SK-N-SH (cell line): ENCODE measurements around the gene CHSY3. TPM values are rescaled to one million over a fixed set of nuclear protein-coding genes. Genes with fewer than 3 reads are reported as not detected.

Experiments
- CTCF ChIA-PET: fragments of 300-600, 350-600 bp; formaldehyde crosslinking; extraction: SDS; loops from one replicate; lab custom pipeline; 2021; lab: Yijun Ruan, JAX
- POLR2A ChIA-PET: fragments of 350-600 bp; sonication (Branson Sonifier 250); formaldehyde crosslinking; extraction: SDS; loops from one replicate; lab custom pipeline; 2020; ENCODE audit warnings: antibody characterized with exemption, inconsistent platforms; lab: Yijun Ruan, JAX
- DNase-seq: peaks from one replicate; pipeline ENCODE4 v3.0.0; 2012
- H2AFZ ChIP-seq: fragments of 200-600 bp; sonication (generic); 2 replicates; pipeline ENCODE4 v1.8.1; 2016; ENCODE audit warnings: antibody characterized with exemption, mild to moderate bottlenecking, low read depth
- H3F3A ChIP-seq: fragments of 200-600 bp; sonication (generic); replicated peaks from 2 replicates; pipeline ENCODE3; 2016; ENCODE audit warnings: antibody characterized with exemption, mild to moderate bottlenecking; ENCODE audit not compliant: insufficient read depth
- H3K27ac ChIP-seq, 2 experiments: fragments of 200-500 bp in 1 of 2; fragments of 200-600 bp in 1 of 2; sonication (Bioruptor generic) in 1 of 2; sonication (generic), shearing (Covaris generic) in 1 of 2; 2 replicates each; pipeline versions ENCODE4 v1.5.1 to v1.6.1; 2014 to 2016; ENCODE audit warnings: low read depth in 2 of 2, inconsistent platforms in 1 of 2, low read length in 1 of 2, mild to moderate bottlenecking in 1 of 2, mixed read lengths in 1 of 2
- H3K27me3 ChIP-seq: fragments of 200-600 bp; sonication (generic), shearing (Covaris generic); 2 replicates; pipeline ENCODE4 v1.6.1; 2016; ENCODE audit warnings: mixed run types; ENCODE audit not compliant: insufficient read depth
- H3K36me3 ChIP-seq, 2 experiments: fragments of 200-500 bp in 1 of 2; fragments of 200-600 bp in 1 of 2; sonication (Bioruptor generic) in 1 of 2; sonication (generic) in 1 of 2; replicated peaks in 1 of 2; 2 replicates each; pipeline versions ENCODE3 to v1.5.1; 2014 to 2016; ENCODE audit warnings: low read length in 1 of 2, mild to moderate bottlenecking in 1 of 2; ENCODE audit not compliant: insufficient read depth in 2 of 2, control insufficient read depth in 1 of 2
- H3K4me1 ChIP-seq, 2 experiments: fragments of 200-500 bp in 1 of 2; fragments of 200-600 bp in 1 of 2; sonication (Bioruptor generic) in 1 of 2; sonication (generic), shearing (Covaris generic) in 1 of 2; 2 replicates each; pipeline versions ENCODE4 v1.5.1 to v1.6.1; 2014 to 2016; ENCODE audit warnings: low read depth in 1 of 2, low read length in 1 of 2, mixed run types in 1 of 2; ENCODE audit not compliant: insufficient read depth in 2 of 2, control insufficient read depth in 1 of 2
- H3K4me2 ChIP-seq: fragments of 200-600 bp; sonication (generic), shearing (Covaris generic); 2 replicates; pipeline ENCODE4 v1.6.1; 2017; ENCODE audit warnings: mixed run types
- H3K4me3 ChIP-seq, 2 experiments: fragments of 200-500 bp in 1 of 2; fragments of 200-600 bp in 1 of 2; sonication (Bioruptor generic) in 1 of 2; sonication (generic), shearing (Covaris generic) in 1 of 2; 2 replicates each; pipeline versions ENCODE4 v1.5.1 to v1.8.1; 2014 to 2016; ENCODE audit warnings: low read depth in 2 of 2, inconsistent platforms in 1 of 2, low read length in 1 of 2, mild to moderate bottlenecking in 1 of 2, mixed read lengths in 1 of 2, moderate library complexity in 1 of 2
- H3K79me2 ChIP-seq: fragments of 200-600 bp; sonication (generic); 2 replicates; pipeline ENCODE4 v1.8.1; 2017; ENCODE audit warnings: mild to moderate bottlenecking; ENCODE audit not compliant: insufficient read depth
- H3K9ac ChIP-seq: fragments of 200-600 bp; sonication (generic); 2 replicates; pipeline ENCODE4 v1.6.1; 2017; ENCODE audit warnings: mixed run types
- H3K9me2 ChIP-seq: fragments of 200-600 bp; sonication (generic); 2 replicates; pipeline ENCODE4 v1.6.1; 2017; ENCODE audit warnings: mixed run types
- H3K9me3 ChIP-seq: fragments of 200-600 bp; sonication (generic); 2 replicates; pipeline ENCODE4 v1.6.1; 2017; ENCODE audit warnings: mixed run types, mild to moderate bottlenecking, moderate library complexity
- H4K20me1 ChIP-seq: fragments of 200-600 bp; sonication (generic); 2 replicates; pipeline ENCODE4 v1.6.1; 2017; ENCODE audit warnings: mild to moderate bottlenecking, mixed run types; ENCODE audit not compliant: insufficient read depth
- ELF1 ChIP-seq: IDR thresholded peaks from 2 replicates; pipeline ENCODE4 v1.4.0; 2012
- EP300 ChIP-seq, 2 experiments: IDR thresholded peaks; 2 replicates each; pipeline versions ENCODE4 v1.4.0 to v1.6.1; 2012; ENCODE audit warnings: borderline replicate concordance in 1 of 2, low read depth in 1 of 2, low read length in 1 of 2
- EZH2phosphoT487 ChIP-seq: fragments of 200-600 bp; sonication (generic); IDR thresholded peaks from 2 replicates; pipeline ENCODE4 v1.6.1; 2017; ENCODE audit warnings: low read depth, mixed run types, mild to moderate bottlenecking, antibody characterized with exemption, moderate library complexity, borderline replicate concordance
- FOXJ3 ChIP-seq: sonication (generic); formaldehyde crosslinking; IDR thresholded peaks from 2 replicates; pipeline ENCODE4 v1.5.1; 2020; ENCODE audit warnings: mild to moderate bottlenecking, missing genetic modification reagents
- FOXM1 ChIP-seq: IDR thresholded peaks from 2 replicates; pipeline ENCODE4 v1.4.0; 2012; ENCODE audit warnings: low read depth, mild to moderate bottlenecking
- GATA2 ChIP-seq: sonication (generic); formaldehyde crosslinking; IDR thresholded peaks from 2 replicates; pipeline ENCODE4 v1.5.0; 2020; ENCODE audit warnings: mild to moderate bottlenecking, missing genetic modification reagents
- MEF2A ChIP-seq: IDR thresholded peaks from 2 replicates; pipeline ENCODE4 v1.4.0; 2012; ENCODE audit warnings: low read depth, borderline replicate concordance
- MXI1 ChIP-seq: IDR thresholded peaks from 2 replicates; pipeline ENCODE4 v1.6.1; 2012; ENCODE audit warnings: mild to moderate bottlenecking, low read depth, low read length, improper control_type of control experiment
- NRF1 ChIP-seq: IDR thresholded peaks from 2 replicates; pipeline ENCODE4 v1.6.1; 2012; ENCODE audit warnings: low read depth, mild to moderate bottlenecking, low read length
- RAD21 ChIP-seq: IDR thresholded peaks from 2 replicates; pipeline ENCODE4 v1.6.1; 2012; ENCODE audit warnings: mild to moderate bottlenecking, low read length
- RFX5 ChIP-seq: IDR thresholded peaks from 2 replicates; pipeline ENCODE4 v1.6.1; 2012; ENCODE audit warnings: mild to moderate bottlenecking, improper control_type of control experiment, low read length
- SIN3A ChIP-seq: IDR thresholded peaks from 2 replicates; pipeline ENCODE4 v1.6.1; 2012; ENCODE audit warnings: low read depth, mild to moderate bottlenecking, low read length, moderate library complexity, borderline replicate concordance
- TCF12 ChIP-seq: IDR thresholded peaks from 2 replicates; pipeline ENCODE4 v1.4.0; 2012
- YY1 ChIP-seq: IDR thresholded peaks from 2 replicates; pipeline ENCODE4 v1.4.0; 2012; ENCODE audit warnings: low read depth, mild to moderate bottlenecking
- WGBS: methylation state at CpG from one replicate; pipeline ENCODE4 v1.1.6; 2017; ENCODE audit warnings: low lambda C conversion rate; 5-methylcytosine and 5-hydroxymethylcytosine counted together
- polyA plus RNA-seq, 3 experiments: library from polyadenylated mRNA; depleted of rRNA; stranded (reverse); fragments of >200 nt; gene quantifications; 2 replicates each; pipeline ENCODE4 v1.2.3, GENCODE V29; 2012
- TF ChIP-seq, protein P1 (sequence below): IDR thresholded peaks from 2 replicates; pipeline ENCODE4; 2012
- TF ChIP-seq, protein P2 (sequence below): IDR thresholded peaks from 2 replicates; pipeline ENCODE4 v1.4.0; 2012; ENCODE audit warnings: low read depth
- TF ChIP-seq, protein P3 (sequence below): fragments of 150-350 bp; IDR thresholded peaks from 2 replicates; pipeline ENCODE4 v1.6.1; 2016; ENCODE audit warnings: mild to moderate bottlenecking, low read depth, low read length

CHSY3 gene
- polyA plus RNA-seq, 1 of the 3 experiments (the other 2 are of a cell fraction), result not detected

DNA sequence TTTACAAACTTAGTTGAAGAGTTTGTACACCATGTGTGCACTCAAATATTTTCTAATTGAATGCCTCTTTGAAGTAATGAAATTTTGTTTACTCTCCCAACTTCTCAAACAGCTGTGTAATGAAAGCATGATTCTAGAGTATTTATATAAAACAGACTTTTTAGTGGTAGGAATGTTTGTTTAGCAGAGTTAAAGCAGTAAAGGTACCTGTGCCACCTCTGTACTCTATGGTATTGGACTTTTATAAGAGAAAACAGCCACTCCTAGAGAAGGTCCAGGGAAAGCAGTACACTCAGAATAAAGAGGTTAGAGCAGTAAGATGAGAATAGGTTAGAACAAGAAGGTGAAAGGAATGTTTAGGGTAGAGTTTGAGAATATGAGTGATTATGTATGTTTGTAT lies 163.1 kb downstream of the CHSY3 start (continued):
- TF ChIP-seq, protein P1, sequence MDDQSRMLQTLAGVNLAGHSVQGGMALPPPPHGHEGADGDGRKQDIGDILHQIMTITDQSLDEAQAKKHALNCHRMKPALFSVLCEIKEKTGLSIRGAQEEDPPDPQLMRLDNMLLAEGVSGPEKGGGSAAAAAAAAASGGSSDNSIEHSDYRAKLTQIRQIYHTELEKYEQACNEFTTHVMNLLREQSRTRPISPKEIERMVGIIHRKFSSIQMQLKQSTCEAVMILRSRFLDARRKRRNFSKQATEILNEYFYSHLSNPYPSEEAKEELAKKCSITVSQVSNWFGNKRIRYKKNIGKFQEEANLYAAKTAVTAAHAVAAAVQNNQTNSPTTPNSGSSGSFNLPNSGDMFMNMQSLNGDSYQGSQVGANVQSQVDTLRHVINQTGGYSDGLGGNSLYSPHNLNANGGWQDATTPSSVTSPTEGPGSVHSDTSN, result no peak
- TF ChIP-seq FOXM1, result no peak
- no peak for TF ChIP-seq FOXJ3
- TF ChIP-seq MXI1, result no peak

DNA sequence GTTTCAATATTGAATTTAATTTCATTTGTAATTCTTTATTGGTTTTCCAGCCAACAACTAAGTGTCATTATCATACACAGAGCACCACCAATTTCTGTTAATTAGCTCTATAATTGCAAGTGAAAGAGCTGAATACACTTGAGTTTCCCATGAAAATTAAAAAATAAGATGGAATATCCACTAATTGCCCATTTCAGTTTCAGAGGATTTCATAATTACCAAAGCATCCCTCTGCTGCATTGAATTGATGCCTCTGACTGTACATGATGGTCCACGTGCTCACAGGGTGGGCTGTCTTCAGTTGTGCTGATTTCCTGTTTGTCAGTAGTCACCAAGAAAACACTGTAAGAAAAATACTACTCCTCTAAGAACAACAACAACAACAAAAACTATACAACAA lies 163.8 kb downstream of the CHSY3 start:
- Histone ChIP-seq H3K27ac (no peak overlapping the region), H3K4me3 (no peak overlapping the region), H3K9me3 (no peaks in the 10 kb centered on the region), H4K20me1 (no peaks in the 10 kb centered on the region), H3K9ac (no peak overlapping the region), H3K9me2 (no peaks in the 10 kb centered on the region), H2AFZ (no peak overlapping the region), H3K79me2 (no peaks in the 10 kb centered on the region), H3K4me1 (no peaks in the 10 kb centered on the region), H3K4me2 (no peak overlapping the region), H3K36me3 (no peaks in the 10 kb centered on the region), H3F3A (no peaks in the 10 kb centered on the region), H3K27me3 (no peaks in the 10 kb centered on the region)
- CTCF ChIA-PET, result no interaction called here
- TF ChIP-seq, protein P2, sequence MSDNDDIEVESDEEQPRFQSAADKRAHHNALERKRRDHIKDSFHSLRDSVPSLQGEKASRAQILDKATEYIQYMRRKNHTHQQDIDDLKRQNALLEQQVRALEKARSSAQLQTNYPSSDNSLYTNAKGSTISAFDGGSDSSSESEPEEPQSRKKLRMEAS, result no peak
- TF ChIP-seq, protein P3, sequence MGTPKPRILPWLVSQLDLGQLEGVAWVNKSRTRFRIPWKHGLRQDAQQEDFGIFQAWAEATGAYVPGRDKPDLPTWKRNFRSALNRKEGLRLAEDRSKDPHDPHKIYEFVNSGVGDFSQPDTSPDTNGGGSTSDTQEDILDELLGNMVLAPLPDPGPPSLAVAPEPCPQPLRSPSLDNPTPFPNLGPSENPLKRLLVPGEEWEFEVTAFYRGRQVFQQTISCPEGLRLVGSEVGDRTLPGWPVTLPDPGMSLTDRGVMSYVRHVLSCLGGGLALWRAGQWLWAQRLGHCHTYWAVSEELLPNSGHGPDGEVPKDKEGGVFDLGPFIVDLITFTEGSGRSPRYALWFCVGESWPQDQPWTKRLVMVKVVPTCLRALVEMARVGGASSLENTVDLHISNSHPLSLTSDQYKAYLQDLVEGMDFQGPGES, result no peak
- TF ChIP-seq GATA2 (CRISPR knock-in tag) (no peak), ELF1 (no peak), RAD21 (no peak), TCF12 (no peak), YY1 (no peak), FOXJ3 (no peak), RFX5 (no peak), EZH2phosphoT487 (no peak), NRF1 (no peak), MXI1 (no peak)
- POLR2A ChIA-PET, result no interaction called here
- WGBS, result 0% methylated on average over 1 of the region's 1 CpG
- no peak for DNase-seq

DNA sequence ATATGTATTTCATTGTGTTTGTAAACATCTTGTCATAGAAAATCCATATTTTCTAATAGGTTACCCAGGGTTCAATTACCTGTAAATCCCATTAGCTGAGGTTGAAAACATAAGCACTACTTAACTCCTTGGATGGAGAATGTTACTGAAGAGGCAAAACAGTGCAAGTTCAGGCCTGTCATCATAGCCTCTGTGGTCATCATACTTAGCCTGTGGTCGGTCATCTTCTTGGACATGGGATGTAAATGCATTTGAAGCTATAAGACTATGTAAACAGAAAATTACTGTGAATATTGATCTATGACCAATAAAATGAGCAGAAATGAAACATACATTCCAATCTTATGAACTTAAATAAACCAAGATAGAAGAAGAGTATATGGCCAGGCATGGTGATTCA lies 164.7 kb downstream of the CHSY3 start:
- WGBS, result 5% methylated on average over 1 of the region's 1 CpG
- ChIA-PET CTCF (no interaction called here), POLR2A (interaction anchor here (0.6 kb wide), 1 partner anchor 252 kb away, joined by 3 read pairs; no protein-coding TSS in a partner anchor)
- no peaks in the 10 kb centered on the region for H3K36me3 ChIP-seq
- no peaks in the 10 kb centered on the region for H3K79me2 ChIP-seq
- no peaks in the 10 kb centered on the region for H3K9me2 ChIP-seq
- H3K4me1 ChIP-seq, result no peaks in the 10 kb centered on the region
- H3K27me3 ChIP-seq, result no peaks in the 10 kb centered on the region
- no peaks in the 10 kb centered on the region for H4K20me1 ChIP-seq
- TF ChIP-seq SIN3A (no peak), EP300 (IDR thresholded peaks at IDR 0.05; ENCODE audit: borderline replicate concordance in 1 of 2, low read depth in 1 of 2, low read length in 1 of 2) (no peak), FOXJ3 (no peak), MEF2A (no peak)
- TF ChIP-seq, protein P2, result no peak
- TF ChIP-seq, protein P3, result no peak
- no peak for DNase-seq
- H3K27ac ChIP-seq, result no peak overlapping the region
- H3K4me2 ChIP-seq, result no peak overlapping the region
- H3K4me3 ChIP-seq, result no peak overlapping the region
- H3K9me3 ChIP-seq, result no peaks in the 10 kb centered on the region
- H3F3A ChIP-seq, result no peaks in the 10 kb centered on the region
- H2AFZ ChIP-seq, result no peak overlapping the region
- H3K9ac ChIP-seq, result no peak overlapping the region
